Stimulated activated CD8-positive, alpha-beta memory T cell treated with anti-CD3 and anti-CD28 coated beads, Interleukin-2, amount 100 ng/mL, for 1 hour (primary cell): ENCODE data around the gene DRP2.
"Not testable (repeated sequence)": the region's sequence is repeated elsewhere in the genome, so short reads cannot be mapped to it uniquely, and the experiment has no call there.

Source experiments
- DNase-seq, 2 donors: peaks; one replicate each; pipeline ENCODE4 v3.0.0-alpha.2; 2020; ENCODE audit warnings: low read depth in 2 of 2

DRP2 gene

GRCh38 chrX:101241531-101241930 is 21.9 kb downstream of the DRP2 start:
- no peak for DNase-seq

- no peak for DNase-seq
Measured at GRCh38 chrX:101252634-101253033, 33.0 kb downstream of the DRP2 start.

- DNase-seq: no peak
Measured at GRCh38 chrX:101257448-101258258, 38.1 kb downstream of the DRP2 start.

- DNase-seq: no peak
Measured at GRCh38 chrX:101258259-101258581, 38.6 kb downstream of the DRP2 start.

DNA sequence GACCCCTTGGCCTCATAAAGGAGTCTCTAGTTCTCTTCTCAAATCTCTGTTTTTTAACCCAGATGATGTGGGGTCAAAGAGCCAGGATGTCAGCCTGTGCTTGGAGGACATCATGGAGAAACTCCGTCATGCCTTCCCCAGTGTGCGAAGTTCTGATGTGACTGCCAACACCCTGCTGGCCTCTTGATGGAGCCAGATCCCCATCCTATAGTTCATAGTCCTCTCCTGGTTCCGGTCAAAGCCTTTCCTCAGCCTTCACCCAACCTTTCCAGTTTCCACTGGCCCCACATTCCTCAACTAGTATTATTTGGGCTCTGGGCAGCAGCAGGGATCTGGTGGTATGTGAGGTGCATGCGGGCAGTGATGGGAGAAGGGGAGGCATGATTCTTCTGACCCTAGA is 40.8 kb downstream of the DRP2 start:
- no peak for DNase-seq

GRCh38 chrX:101262590-101262989 is 43.0 kb downstream of the DRP2 start:
- no peak for DNase-seq

DNA sequence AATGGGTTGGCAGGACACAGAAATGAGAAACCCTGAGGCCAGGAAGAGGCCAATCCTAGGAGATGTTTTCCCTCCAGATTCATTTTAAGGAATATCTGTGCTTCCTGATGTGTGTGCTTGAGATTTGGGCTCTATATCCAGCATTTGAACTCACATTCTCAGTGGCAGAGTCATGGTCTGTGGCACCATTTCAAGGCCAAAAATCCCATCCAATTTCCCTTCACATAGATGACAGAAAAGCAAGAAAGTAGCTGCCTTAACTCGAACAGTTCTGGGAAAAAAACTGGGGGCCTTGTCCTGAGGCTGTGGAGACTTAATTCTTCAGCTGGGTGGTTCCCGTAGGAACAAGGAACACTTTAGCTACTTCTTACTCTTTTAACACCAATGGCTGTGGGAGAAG is 44.2 kb downstream of the DRP2 start:
- no peak for DNase-seq

DNA sequence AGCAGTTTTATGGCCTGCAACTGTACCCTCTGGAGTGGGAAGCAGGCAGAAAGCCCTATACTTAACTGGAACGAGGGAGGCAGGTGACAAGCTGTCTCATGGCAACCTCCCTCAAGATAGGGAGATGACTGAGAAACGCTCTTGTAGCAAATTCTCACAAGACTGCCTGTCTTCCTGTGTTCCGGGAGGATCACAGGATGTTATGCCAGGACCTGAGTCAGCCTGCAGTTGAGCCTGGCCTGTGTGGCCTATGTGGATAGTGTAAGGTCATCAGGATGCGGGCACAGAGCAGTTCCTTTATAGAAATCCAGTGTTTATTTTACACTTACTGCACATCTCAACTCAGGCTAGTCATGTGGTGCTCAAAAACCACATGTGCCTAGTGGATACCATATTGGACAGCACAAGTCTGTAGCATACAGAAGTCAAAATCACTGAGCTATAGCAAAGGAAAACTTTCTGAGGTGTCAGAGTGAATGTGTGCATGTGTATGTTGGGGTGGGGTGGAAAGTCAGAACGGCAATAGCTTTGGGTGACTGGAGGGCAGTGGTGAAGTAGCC is 46.4 kb downstream of the DRP2 start:
- no peak for DNase-seq

GRCh38 chrX:101274198-101274597 is 54.6 kb downstream of the DRP2 start:
- no peak for DNase-seq

- no peak for DNase-seq
Measured at GRCh38 chrX:101276238-101276637, 56.7 kb downstream of the DRP2 start.

- no peak for DNase-seq
Measured at GRCh38 chrX:101287402-101287801, 67.8 kb downstream of the DRP2 start.

- no peak for DNase-seq
Measured at GRCh38 chrX:101290957-101291603, 71.5 kb downstream of the DRP2 start, which contains the start of gene TAF7L. Gene TAF7L (minus strand): TSS chrX:101291334. CDS start chrX:101287543, 3,791 bp downstream.

DNA sequence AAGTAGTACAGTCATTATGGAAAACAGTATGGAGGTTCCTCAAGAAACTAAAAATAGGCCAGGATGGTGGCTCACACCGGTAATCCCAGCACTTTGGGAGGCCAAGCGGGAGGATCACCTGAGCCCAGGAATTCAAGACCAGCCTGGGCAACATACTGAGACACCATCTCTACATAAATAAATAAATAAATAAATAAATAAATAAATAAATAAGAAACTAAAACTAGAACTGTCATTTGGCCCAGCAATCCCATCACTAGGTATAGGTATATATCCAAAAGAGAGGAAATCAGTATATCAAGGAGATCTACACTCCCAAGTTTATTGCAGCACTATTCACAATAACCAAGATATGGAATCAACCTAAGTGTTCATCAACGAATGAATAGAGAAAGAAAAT is 76.0 kb downstream of the DRP2 start:
- not testable (repeated sequence) for DNase-seq

DNA sequence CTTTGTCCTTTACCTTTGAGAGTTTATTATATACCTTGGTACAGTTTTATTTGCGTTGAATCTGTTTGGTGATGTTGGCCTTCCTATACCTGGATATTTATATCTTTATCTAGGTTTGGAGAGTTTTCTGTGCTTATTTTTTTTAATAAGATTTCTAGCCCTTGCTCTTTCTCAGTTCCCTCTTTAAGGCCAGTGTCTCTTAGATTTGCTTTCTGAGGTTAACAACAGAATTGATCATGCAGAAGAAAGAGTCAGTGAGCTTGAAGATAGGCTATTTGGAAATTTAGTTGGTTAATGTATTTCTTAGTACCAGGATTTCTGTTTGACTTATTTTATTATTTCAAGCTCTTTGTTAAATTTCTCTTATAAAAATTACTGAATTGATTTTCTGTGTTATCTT is 84.2 kb downstream of the DRP2 start:
- DNase-seq: no peak
